ENCODE data around the gene CD46. TPM values are rescaled to one million over a fixed set of nuclear protein-coding genes. Genes with fewer than 3 reads are reported as not detected.

CD46 gene
- total and polyA plus RNA-seq, 10 of the 15 experiments (the other 5 are each of a cell fraction or from before 2014, with no cell fraction given): 61.1 to 198 (median 81.4) TPM

DNA sequence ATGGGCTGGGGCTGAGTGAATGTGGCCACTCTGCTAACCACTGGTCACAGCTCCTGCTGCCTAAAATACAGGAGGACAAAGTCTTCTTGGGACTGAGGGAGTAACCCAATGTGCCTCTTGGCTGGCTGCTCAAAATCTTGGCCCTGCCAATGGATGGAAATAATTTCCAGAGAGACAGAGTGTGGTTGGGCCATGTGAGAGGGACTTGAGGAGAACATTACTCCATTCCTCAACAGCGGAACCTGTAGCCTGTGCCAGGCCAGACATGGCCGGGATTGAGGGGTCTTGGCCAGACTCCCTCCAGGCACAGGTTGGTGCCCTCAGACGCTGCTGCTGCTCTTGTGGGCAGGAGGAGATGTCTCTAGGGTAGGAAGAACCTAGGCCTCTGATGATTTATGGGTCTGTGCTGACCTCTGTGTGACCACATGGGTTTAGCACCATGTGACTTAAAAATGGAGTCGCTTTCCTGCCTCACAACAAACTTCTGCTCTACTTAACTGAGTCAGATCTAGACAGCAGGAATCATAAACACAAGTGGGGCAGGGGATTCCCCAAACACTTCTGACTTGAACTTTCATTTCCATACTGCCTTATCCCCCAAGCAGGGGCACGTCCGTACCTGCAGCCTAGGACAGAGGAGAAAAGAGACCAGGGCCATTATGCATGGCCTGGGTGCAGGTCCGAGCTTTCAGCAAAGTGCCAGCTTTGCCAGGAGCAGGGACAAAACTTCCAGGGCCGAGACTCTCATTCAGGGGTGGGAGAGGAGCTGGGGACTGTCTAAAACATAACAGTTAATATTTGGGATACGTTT is 79.9 kb downstream of the CD46 start (continued):
- TF ChIP-seq, protein P1, sequence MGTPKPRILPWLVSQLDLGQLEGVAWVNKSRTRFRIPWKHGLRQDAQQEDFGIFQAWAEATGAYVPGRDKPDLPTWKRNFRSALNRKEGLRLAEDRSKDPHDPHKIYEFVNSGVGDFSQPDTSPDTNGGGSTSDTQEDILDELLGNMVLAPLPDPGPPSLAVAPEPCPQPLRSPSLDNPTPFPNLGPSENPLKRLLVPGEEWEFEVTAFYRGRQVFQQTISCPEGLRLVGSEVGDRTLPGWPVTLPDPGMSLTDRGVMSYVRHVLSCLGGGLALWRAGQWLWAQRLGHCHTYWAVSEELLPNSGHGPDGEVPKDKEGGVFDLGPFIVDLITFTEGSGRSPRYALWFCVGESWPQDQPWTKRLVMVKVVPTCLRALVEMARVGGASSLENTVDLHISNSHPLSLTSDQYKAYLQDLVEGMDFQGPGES (IDR thresholded peaks at IDR 0.05): no peak
- TF ChIP-seq PAX5 (IDR thresholded peaks at IDR 0.05; ENCODE audit: borderline replicate concordance, low read depth, low read length) (no peak), RB1 (IDR thresholded peaks at IDR 0.05; ENCODE audit: borderline replicate concordance) (no peak), EED (IDR thresholded peaks at IDR 0.05; ENCODE audit: low read depth) (peak; percentile 72; the same call in 1 of the 2 replicates), BRCA1 (IDR thresholded peaks at IDR 0.05; ENCODE audit: low read depth, low read length) (no peak), BMI1 (IDR thresholded peaks at IDR 0.05; ENCODE audit: borderline replicate concordance) (no peak), IKZF1 (conservative IDR thresholded peaks at IDR 0.05) (peak; percentile 87), NFYB (IDR thresholded peaks at IDR 0.05; ENCODE audit: insufficient read depth, low read depth, low read length) (no peak), GABPA (IDR thresholded peaks at IDR 0.05; ENCODE audit: low read depth) (no peak), SMAD5 (IDR thresholded peaks at IDR 0.05; ENCODE audit: low read depth) (no peak), JUNB (IDR thresholded peaks at IDR 0.05) (peak; percentile 91), SUPT20H (IDR thresholded peaks at IDR 0.05; ENCODE audit: borderline replicate concordance, control insufficient read depth, low read depth, low read length) (no peak), ZNF384 (IDR thresholded peaks at IDR 0.05; ENCODE audit: borderline replicate concordance, low read depth, low read length) (no peak), ZNF207 (IDR thresholded peaks at IDR 0.05; ENCODE audit: borderline replicate concordance) (no peak)
- TF ChIP-seq, protein P2, sequence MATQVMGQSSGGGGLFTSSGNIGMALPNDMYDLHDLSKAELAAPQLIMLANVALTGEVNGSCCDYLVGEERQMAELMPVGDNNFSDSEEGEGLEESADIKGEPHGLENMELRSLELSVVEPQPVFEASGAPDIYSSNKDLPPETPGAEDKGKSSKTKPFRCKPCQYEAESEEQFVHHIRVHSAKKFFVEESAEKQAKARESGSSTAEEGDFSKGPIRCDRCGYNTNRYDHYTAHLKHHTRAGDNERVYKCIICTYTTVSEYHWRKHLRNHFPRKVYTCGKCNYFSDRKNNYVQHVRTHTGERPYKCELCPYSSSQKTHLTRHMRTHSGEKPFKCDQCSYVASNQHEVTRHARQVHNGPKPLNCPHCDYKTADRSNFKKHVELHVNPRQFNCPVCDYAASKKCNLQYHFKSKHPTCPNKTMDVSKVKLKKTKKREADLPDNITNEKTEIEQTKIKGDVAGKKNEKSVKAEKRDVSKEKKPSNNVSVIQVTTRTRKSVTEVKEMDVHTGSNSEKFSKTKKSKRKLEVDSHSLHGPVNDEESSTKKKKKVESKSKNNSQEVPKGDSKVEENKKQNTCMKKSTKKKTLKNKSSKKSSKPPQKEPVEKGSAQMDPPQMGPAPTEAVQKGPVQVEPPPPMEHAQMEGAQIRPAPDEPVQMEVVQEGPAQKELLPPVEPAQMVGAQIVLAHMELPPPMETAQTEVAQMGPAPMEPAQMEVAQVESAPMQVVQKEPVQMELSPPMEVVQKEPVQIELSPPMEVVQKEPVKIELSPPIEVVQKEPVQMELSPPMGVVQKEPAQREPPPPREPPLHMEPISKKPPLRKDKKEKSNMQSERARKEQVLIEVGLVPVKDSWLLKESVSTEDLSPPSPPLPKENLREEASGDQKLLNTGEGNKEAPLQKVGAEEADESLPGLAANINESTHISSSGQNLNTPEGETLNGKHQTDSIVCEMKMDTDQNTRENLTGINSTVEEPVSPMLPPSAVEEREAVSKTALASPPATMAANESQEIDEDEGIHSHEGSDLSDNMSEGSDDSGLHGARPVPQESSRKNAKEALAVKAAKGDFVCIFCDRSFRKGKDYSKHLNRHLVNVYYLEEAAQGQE (IDR thresholded peaks at IDR 0.05; ENCODE audit: low read depth, low read length): 0 out of 2 replicates have a peak, but pooled peaks have one; percentile 14
- TF ChIP-seq, protein P3, sequence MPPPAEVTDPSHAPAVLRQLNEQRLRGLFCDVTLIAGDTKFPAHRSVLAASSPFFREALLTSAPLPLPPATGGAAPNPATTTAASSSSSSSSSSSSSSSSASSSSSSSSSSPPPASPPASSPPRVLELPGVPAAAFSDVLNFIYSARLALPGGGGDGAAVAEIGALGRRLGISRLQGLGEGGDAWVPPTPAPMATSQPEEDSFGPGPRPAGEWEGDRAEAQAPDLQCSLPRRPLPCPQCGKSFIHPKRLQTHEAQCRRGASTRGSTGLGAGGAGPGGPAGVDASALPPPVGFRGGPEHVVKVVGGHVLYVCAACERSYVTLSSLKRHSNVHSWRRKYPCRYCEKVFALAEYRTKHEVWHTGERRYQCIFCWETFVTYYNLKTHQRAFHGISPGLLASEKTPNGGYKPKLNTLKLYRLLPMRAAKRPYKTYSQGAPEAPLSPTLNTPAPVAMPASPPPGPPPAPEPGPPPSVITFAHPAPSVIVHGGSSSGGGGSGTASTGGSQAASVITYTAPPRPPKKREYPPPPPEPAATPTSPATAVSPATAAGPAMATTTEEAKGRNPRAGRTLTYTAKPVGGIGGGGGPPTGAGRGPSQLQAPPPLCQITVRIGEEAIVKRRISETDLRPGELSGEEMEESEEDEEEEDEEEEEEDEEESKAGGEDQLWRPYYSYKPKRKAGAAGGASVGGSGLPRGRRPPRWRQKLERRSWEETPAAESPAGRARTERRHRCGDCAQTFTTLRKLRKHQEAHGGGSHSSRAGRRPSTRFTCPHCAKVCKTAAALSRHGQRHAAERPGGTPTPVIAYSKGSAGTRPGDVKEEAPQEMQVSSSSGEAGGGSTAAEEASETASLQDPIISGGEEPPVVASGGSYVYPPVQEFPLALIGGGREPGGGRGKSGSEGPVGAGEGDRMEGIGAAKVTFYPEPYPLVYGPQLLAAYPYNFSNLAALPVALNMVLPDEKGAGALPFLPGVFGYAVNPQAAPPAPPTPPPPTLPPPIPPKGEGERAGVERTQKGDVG (CRISPR knock-in tag; IDR thresholded peaks at IDR 0.05): peak; percentile 67; the same call in 1 of the 2 replicates
- TF ChIP-seq, protein P4, sequence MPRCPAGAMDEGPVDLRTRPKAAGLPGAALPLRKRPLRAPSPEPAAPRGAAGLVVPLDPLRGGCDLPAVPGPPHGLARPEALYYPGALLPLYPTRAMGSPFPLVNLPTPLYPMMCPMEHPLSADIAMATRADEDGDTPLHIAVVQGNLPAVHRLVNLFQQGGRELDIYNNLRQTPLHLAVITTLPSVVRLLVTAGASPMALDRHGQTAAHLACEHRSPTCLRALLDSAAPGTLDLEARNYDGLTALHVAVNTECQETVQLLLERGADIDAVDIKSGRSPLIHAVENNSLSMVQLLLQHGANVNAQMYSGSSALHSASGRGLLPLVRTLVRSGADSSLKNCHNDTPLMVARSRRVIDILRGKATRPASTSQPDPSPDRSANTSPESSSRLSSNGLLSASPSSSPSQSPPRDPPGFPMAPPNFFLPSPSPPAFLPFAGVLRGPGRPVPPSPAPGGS (IDR thresholded peaks at IDR 0.05; ENCODE audit: borderline replicate concordance, insufficient read depth, low read depth, low read length, poor library complexity, severe bottlenecking): no peak
- TF ChIP-seq, protein P5, sequence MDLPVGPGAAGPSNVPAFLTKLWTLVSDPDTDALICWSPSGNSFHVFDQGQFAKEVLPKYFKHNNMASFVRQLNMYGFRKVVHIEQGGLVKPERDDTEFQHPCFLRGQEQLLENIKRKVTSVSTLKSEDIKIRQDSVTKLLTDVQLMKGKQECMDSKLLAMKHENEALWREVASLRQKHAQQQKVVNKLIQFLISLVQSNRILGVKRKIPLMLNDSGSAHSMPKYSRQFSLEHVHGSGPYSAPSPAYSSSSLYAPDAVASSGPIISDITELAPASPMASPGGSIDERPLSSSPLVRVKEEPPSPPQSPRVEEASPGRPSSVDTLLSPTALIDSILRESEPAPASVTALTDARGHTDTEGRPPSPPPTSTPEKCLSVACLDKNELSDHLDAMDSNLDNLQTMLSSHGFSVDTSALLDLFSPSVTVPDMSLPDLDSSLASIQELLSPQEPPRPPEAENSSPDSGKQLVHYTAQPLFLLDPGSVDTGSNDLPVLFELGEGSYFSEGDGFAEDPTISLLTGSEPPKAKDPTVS (IDR thresholded peaks at IDR 0.05; ENCODE audit: low read depth, low read length): no peak
